ENCODE data around the gene AAK1.

DNA sequence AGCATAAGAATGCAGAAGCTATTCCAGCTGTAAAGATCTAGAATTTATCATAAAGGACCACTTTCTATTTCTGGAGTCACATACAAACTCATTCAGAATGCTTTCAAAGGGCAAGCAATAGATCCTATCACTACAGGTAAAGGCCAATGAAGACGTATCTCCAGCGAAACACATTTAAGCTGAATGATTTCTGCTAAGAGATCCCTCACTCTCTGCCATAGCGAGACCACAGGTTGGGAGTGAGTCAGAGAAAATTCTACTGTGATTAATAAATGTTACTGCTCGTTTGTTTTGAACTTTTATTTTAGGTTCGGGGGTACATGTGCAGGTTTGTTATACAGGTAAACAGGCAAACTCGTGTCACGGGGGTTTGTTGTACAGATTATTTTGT, 133.8 kb downstream of the AAK1 start:
- TF ChIP-seq, protein P1, sequence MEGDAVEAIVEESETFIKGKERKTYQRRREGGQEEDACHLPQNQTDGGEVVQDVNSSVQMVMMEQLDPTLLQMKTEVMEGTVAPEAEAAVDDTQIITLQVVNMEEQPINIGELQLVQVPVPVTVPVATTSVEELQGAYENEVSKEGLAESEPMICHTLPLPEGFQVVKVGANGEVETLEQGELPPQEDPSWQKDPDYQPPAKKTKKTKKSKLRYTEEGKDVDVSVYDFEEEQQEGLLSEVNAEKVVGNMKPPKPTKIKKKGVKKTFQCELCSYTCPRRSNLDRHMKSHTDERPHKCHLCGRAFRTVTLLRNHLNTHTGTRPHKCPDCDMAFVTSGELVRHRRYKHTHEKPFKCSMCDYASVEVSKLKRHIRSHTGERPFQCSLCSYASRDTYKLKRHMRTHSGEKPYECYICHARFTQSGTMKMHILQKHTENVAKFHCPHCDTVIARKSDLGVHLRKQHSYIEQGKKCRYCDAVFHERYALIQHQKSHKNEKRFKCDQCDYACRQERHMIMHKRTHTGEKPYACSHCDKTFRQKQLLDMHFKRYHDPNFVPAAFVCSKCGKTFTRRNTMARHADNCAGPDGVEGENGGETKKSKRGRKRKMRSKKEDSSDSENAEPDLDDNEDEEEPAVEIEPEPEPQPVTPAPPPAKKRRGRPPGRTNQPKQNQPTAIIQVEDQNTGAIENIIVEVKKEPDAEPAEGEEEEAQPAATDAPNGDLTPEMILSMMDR (IDR thresholded peaks at IDR 0.05), result no peak
- TF ChIP-seq POLR2A (IDR thresholded peaks at IDR 0.05), result no peak

Data from stomach (tissue), 4 donors.